HG03439 (cell line): ENCODE results near the gene THADA.
"Not testable (repeated sequence)": the region's sequence is repeated elsewhere in the genome, so short reads cannot be mapped to it uniquely, and the experiment has no call there.

Source experiments
- ATAC-seq: cut with Tn5 transposase; IDR thresholded peaks from one replicate; pipeline ENCODE4 v1.9.1; 2021; ENCODE audit warnings: mild to moderate bottlenecking, moderate library complexity; ENCODE audit not compliant: unreplicated experiment

Gene THADA

DNA sequence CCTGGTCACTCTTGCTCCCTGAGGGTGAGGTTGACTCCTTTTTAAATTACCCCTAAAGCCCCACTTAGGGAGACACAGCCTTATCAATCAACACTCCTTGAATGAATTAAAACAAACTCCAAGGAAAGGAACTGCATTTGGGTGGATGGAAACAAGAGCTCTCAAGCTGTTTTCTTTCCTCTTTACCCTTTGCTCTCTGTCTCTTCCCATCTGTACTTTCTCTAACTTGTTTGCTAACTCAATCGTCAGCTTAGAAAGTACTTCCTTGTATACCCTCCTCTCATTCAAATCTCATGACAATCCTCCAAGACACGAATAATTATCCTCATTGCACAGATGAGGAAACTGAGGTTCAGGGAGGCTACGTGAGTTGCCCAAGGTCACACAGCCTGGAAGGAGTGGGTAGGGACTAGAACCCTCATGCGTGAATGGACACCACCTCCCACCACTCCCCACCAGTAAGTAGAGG, 402.2 kb downstream of the THADA start:
- no peak for ATAC-seq

DNA sequence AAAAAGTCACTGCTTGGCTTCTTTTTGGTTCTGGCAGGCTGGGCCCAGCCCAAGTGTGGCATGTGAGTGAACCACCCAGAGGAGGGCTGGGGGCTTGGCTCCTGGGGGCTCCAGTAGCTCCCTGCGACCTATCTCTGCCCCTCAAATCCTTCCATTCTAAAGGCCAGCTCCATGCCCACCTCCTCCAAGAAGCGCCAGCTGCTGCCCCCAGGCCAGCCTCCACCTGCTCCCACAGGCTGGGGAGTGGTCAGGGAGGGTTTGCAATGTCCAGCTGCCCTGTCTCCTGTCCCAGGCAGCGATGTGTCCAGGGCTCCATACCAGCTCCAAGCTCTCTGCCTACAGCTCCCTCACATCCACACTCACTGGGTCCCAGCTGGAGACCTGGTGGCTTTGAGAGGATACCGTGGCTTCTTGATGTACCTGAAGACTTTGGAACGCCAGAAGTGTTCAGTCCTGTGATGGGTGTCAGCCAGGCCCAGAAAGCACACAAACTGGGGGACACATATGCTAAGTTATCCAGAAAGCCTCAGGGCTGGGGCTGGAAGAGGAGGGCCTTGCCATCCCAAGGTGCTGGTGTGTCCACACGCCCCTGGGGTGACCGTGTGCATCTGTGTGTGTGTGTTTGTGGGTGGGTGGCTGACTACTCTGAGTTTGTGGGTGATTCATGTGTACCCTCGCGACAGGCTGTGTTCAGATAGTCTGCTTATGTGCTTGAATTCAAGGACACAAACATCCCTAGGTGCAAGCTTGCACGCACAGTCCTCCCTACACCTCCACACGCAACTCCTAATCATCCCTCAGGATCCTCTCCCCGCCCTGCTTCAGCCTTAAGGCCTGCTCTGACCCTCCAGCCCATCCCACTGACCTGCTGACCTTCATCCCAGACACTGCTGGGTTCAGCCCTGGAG, 402.8 kb downstream of the THADA start:
- ATAC-seq = no peak

DNA sequence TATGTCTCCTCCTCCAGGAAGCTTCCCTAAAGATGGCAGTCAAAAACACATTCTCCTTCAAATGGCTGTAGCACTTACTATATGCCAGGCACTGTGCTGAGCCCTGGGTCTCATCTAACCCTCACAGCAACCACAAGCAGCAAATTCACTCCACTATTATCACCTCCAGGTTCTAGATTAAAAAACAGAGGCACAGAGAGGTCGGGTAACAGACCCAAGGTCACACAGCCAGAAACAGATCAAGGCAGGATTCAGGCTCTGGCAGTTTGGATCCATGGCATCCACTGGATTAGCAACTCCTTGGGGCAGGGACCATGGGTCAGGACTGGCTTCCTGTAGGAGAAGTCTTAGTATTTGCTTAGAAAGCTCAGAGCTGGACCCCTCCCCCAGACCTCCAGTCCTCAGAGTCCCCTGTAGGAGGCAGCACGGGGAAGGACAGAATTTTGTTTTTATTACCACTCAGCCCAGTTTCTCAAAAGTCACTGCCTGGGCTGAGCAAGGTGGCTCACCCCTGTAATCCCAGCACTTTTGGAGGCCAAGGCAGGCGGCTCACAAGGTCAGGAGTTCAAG, 403.8 kb downstream of the THADA start:
- ATAC-seq = no peak

DNA sequence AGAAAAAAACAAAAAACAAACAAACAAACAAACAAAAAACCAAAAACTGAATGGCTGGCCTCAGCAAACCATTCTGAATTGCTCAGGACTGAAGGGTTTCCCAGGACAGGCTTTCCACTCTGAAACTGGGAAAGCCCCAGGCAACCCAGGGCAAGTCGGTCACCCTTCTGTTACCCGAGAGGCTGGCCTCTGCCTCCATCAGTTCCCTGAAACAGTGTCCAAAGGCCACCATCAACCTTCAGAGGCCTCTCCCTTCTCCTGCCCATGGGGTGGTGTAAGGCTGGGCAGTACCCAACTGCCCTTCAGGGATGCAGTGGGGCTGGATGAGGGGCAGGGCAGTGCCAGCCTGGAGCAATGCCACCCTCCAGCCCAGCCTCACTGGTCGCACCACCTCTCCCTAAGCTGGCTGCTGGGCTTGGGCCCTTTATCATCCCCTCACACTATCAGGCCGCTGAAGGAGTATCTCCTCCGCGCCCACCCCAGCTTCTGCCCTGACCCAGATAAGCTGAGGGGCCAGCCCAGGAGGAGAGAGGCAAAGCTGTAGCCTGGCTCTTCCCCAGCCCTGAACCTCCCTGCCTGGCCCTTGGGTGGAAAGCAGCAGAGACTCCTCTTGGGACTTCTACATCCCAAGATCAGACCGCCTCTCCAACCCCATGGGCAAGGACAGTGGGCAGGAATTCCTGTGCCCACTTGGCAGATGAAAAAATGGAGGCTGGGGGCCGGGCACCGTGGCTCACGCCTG, 405.4 kb downstream of the THADA start:
- ATAC-seq = no peak

DNA sequence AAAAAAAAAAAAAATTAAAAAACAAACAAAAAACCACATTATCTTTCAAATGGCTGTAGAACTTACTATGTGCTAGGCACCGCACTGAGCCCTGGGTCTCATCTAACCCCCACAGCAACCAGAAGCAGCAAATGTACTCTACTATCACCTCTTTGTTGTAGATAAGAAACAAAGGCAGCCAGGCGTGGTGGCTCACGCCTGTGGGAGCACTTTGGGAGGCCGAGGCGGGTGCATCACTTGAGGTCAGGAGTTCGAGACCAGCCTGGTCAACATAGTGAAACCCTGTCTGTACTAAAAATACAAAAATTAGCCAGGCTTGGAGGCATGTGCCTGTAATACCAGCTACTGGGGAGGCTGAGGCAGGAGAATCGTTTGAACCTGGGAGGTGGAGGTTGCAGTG, 406.0 kb downstream of the THADA start:
- ATAC-seq = not testable (repeated sequence)

DNA sequence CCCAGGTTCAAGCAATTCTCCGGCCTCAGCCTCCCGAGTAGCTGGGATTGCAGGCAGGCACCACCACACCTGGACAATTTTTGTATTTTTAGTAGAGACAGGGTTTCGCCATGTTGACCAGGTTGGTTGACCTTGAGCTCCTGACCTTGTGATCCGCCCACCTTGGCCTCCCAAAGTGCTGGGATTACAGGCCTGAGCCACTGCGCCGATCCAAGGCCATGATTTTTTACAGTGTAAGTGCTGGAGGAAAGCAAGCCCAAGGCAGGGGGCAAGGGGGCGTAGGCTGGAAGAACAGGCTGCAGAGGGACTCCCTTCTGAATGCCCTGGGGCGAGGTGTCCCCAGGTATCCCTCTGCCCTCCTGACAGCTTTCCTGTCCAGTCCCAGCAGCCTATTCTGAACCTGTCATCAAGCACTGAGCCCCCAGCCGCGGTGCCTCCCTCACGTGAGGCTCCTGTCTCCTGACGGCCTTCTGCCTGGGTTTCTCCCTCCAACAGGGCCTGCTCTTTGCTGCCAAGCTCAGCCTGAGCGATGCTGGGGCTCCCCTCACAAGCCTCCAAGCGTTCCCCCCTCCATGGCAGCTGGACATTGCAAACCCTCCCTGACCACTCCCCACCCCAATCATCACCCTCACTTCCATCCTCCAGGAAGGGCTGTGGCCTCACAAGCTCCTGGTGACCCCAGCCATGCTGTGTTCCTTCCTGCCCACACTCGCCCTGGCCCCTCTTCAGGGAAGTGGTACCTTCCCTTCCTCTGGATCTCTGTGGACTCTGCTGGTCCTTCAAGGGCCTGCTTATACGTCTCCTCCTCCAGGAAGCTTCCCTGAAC, 407.1 kb downstream of the THADA start:
- no peak for ATAC-seq

DNA sequence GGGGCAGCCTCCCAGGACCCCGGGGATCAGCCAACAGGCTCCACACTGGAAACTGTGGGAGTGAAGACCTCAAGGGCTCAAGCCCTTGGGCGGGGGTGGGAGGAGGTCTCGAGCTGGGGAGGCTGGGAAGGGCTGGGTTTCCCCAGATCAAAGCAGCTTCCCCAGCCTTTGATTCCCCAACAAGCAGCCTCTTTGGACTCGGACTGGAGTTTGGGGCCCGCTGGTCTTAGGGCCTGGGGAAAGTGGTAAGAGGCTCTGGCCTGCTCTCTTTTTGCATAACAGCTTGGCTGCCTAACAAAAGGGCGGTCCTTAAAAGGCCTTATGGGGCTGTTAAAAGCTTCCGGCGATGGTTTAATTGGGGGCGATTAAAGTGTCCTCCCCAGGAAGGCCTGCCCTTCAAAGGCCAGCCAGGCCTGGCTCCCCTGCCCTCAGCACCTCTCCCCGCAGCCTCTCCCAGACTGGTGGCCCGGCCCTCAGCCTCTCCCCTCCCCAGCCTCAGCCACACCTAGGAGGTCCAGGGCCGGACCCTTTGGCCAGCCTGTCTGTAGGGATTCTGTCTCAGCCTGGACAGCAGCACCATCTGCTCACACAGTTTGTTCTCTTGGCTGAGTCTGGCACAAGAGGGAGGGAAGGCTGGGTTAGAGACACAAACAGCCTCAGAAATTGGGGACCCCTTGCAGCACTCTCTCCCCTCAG, 409.0 kb downstream of the THADA start:
- no peak for ATAC-seq

DNA sequence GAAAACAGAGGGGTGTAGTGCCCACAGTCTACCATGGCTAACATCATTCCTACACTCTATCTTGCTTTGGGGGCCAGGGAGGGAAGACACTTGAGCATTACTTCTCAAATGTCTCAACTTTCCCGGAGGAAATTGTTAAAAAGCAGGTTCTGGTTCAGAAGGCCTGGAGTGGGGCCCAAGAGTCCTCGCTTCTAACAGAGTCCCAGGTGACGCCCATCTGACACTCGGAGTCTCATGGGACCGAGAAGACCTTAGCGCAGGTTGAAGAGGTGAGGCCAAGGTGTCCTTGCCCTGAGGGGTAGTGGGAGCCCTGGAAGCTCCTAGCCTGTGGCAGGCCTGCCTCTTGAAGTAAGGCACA, 409.5 kb downstream of the THADA start:
- ATAC-seq = no peak

DNA sequence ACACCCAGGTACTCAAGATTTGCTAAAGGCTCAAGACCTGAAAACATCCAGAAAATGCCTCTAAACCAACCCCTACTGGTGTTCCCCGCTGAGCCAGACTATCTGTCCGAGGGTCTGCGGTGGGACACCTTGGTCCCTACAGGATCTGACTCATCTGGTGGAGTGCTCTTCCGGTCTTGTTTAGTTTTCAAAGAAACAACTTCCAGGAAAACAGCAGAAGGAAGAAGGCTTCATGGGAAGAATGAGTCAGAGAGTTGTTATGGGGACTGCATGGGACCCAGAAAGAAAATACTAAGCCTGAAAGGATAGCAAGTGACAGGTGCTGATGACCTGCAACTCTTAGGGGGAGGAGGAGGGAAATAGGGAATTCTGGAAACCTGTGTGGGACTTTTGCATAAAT, 410.7 kb downstream of the THADA start:
- ATAC-seq = no peak

DNA sequence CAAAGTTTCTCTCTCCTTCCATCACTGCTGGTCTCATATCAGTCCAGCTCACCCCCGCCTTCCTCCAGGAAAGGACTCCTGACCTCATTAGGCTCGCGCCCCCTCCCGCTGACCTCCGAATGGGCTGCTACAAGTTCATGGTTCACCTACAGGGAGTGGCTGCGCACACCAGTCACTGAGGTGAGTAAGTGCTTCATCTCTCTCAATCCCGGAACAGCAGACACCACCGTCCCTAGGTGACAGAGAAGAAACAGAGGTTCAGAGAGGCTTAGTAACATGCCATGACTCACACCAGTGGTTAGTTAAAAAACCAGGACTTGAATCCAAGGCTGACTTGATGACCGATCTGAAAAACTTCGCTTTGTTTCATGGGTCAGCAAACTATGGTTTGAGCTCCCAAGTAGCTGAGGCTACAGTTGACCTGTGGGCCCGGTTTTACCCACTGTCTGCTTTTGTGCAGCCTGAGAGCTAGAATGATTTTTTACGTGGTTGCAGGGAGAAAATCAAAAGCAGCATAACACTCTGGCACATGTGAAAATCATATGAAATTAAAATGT, 411.4 kb downstream of the THADA start:
- ATAC-seq = no peak

DNA sequence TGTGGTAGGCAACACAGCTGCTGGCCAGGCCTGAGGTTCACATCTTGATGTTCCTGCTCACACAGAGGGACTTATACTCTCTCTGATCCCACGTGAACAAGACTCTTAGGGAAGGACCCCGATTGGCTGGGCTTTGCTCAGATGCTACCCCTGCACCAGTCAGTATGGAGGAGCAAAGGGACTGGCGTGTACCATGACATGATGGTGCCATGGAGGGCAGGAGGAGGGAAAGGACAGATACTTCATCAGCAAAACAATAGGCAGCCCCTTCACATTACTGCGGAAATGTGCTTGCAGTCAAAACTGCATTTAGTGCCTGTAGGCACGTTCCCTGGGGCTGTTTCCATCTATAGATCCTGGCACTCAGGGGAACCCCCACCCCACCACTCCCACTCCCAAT, 412.1 kb downstream of the THADA start:
- no peak for ATAC-seq

DNA sequence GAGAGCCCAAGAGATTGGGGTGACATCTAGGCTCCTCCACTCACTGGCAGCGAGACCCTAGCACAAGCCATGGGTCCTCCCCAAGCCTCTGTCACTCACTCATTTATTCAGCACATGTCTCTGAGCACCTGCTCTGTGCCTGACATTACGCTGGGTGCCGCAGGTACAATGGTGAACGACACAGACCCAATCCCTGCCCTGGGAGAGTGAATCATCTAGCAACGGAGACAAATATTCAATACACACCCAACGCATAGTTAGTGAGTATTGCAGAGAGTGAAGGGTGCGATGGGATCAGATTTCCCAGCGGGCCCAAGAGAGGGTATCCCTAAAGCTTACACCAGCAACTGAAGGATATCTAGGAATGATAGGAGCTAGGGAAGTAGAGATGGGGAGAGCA, 414.9 kb downstream of the THADA start:
- no peak for ATAC-seq
